Measurements from ENCODE around the gene ZZZ3.
"Not testable (repeated sequence)": the region's sequence is repeated elsewhere in the genome, so short reads cannot be mapped to it uniquely, and the experiment has no call there.

ZZZ3 gene

GRCh38 chr1:77659879-77660593 is 22.4 kb downstream of the ZZZ3 start:
- no peak for TF ChIP-seq CTCF (IDR thresholded peaks at IDR 0.05; ENCODE audit: control insufficient read depth, insufficient read depth, low read depth, low read length, missing control alignments)
- H3K4me3 ChIP-seq (ENCODE audit: control insufficient read depth, low read depth, low read length): no peak overlapping the region
- DNase-seq (ENCODE audit: low read depth): no peak

DNA sequence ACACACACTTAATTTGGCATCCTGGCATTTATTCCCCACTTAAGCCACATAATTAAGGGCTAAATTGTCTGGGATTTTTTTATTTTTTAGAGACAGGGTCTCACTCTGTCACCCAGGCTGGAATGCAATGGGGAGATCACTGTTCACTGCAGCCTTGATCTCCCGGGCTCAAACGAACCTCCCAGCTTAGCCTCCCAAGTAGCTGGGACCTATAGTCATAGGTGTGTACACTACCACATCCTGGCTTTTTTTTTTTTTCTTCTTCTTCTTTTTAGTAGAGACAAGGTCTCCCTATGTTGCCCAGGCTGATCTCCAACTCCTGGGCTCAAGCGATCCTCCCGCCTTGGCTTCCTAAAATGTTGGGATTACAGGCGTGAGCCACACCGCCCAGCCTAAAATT is 24.2 kb downstream of the ZZZ3 start:
- no peak for TF ChIP-seq CTCF (IDR thresholded peaks at IDR 0.05; ENCODE audit: control insufficient read depth, insufficient read depth, low read depth, low read length, missing control alignments)
- H3K4me3 ChIP-seq (ENCODE audit: control insufficient read depth, low read depth, low read length): no peak overlapping the region
- DNase-seq (ENCODE audit: low read depth): no peak

- no peak for TF ChIP-seq CTCF (IDR thresholded peaks at IDR 0.05; ENCODE audit: control insufficient read depth, insufficient read depth, low read depth, low read length, missing control alignments)
- DNase-seq (ENCODE audit: low read depth): no peak
- H3K4me3 ChIP-seq (ENCODE audit: control insufficient read depth, low read depth, low read length): no peak overlapping the region
These were observed 27.0 kb downstream of the ZZZ3 start for GRCh38 chr1:77655431-77655974.

GRCh38 chr1:77652970-77653516 is 29.4 kb downstream of the ZZZ3 start:
- TF ChIP-seq CTCF (IDR thresholded peaks at IDR 0.05; ENCODE audit: control insufficient read depth, insufficient read depth, low read depth, low read length, missing control alignments): no peak
- DNase-seq (ENCODE audit: low read depth): no peak
- no peak overlapping the region for H3K4me3 ChIP-seq (ENCODE audit: control insufficient read depth, low read depth, low read length)

GRCh38 chr1:77652268-77652667 is 30.2 kb downstream of the ZZZ3 start:
- no peak for DNase-seq (ENCODE audit: low read depth)
- H3K4me3 ChIP-seq (ENCODE audit: control insufficient read depth, low read depth, low read length): no peak overlapping the region
- TF ChIP-seq CTCF (IDR thresholded peaks at IDR 0.05; ENCODE audit: control insufficient read depth, insufficient read depth, low read depth, low read length, missing control alignments): no peak

DNA sequence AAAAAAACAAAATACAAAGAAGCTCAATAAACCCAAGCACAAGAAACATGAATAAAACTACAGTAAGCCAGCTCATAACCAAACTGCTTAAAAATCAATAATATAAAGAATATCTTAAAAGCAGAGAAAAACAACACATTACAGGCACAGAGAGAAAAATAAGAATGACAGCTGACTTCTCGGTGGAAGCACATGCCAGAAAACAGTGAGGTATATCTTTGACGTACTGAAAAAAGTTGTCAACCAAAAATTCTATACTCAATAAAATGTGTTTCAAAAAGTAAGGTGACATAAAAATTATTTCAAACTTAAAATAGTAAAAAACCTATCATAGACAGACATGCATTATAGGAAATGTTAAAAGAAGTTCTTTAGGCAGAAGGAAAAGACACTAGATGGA is 33.3 kb downstream of the ZZZ3 start:
- H3K4me3 ChIP-seq (ENCODE audit: control insufficient read depth, low read depth, low read length): no peak overlapping the region
- DNase-seq (ENCODE audit: low read depth): no peak
- TF ChIP-seq CTCF (IDR thresholded peaks at IDR 0.05; ENCODE audit: control insufficient read depth, insufficient read depth, low read depth, low read length, missing control alignments): no peak

- not testable (repeated sequence) for DNase-seq (ENCODE audit: low read depth); H3K4me3 ChIP-seq (ENCODE audit: control insufficient read depth, low read depth, low read length)
These were observed 36.2 kb downstream of the ZZZ3 start for GRCh38 chr1:77646224-77646623.
